Keratinocyte (primary cell): ENCODE measurements around the gene ZNF558. TPM values are rescaled to one million over a fixed set of nuclear protein-coding genes. Genes with fewer than 3 reads are reported as not detected.

Experiments
- DNase-seq: peaks from one replicate; pipeline ENCODE4 v3.0.0-alpha.2; 2011; ENCODE audit warnings: low read depth, missing footprints, low spot score
- FAIRE-seq: peaks from 2 replicates; lab custom pipeline; 2011; peaks lifted over from hg19 to GRCh38; lab: Jason Lieb, UNC
- H2AFZ ChIP-seq: 2 replicates; pipeline ENCODE4 v1.6.0; 2012; ENCODE audit warnings: low read length, control low read depth, inconsistent platforms; ENCODE audit not compliant: control insufficient read depth
- H3K27ac ChIP-seq: 2 replicates; pipeline ENCODE4 v1.5.1; 2011; ENCODE audit warnings: low read length; ENCODE audit not compliant: control insufficient read depth, insufficient read depth
- H3K27me3 ChIP-seq: 3 replicates; pipeline ENCODE4 v1.6.0; 2011; ENCODE audit warnings: low read length; ENCODE audit not compliant: control insufficient read depth, insufficient read depth; ENCODE audit errors: extremely low read depth
- H3K36me3 ChIP-seq, 2 experiments: 2 replicates in 1 of 2; 3 replicates in 1 of 2; pipeline ENCODE4 v1.5.1; 2011; ENCODE audit warnings: low read length in 2 of 2, mild to moderate bottlenecking in 1 of 2; ENCODE audit not compliant: control insufficient read depth in 2 of 2, insufficient read depth in 2 of 2; ENCODE audit errors: extremely low read depth in 1 of 2
- H3K4me1 ChIP-seq: 3 replicates; pipeline ENCODE4 v1.5.1; 2011; ENCODE audit warnings: low read length; ENCODE audit not compliant: control insufficient read depth, insufficient read depth; ENCODE audit errors: extremely low read depth
- H3K4me2 ChIP-seq: 3 replicates; pipeline ENCODE4 v1.6.0; 2011; ENCODE audit warnings: low read depth, low read length; ENCODE audit not compliant: control insufficient read depth, insufficient read depth; ENCODE audit errors: extremely low read depth
- H3K4me3 ChIP-seq, 3 experiments: fragments of 200-600 bp in 1 of 3; sonication (generic) in 1 of 3; 2 replicates in 2 of 3; 3 replicates in 1 of 3; pipeline ENCODE4 v1.5.1; 2011 to 2016; ENCODE audit warnings: low read length in 3 of 3, mild to moderate bottlenecking in 3 of 3, control low read depth in 2 of 3, inconsistent platforms in 1 of 3, low read depth in 1 of 3, mixed read lengths in 1 of 3, mixed run types in 1 of 3, moderate library complexity in 1 of 3; ENCODE audit not compliant: control insufficient read depth in 2 of 3, insufficient read depth in 2 of 3; ENCODE audit errors: extremely low read depth in 1 of 3
- H3K79me2 ChIP-seq: 2 replicates; pipeline ENCODE4 v1.6.0; 2012; ENCODE audit warnings: low read length; ENCODE audit not compliant: control insufficient read depth, insufficient read depth
- H3K9ac ChIP-seq: 3 replicates; pipeline ENCODE4 v1.6.0; 2011; ENCODE audit warnings: low read length; ENCODE audit not compliant: control insufficient read depth, insufficient read depth; ENCODE audit errors: extremely low read depth
- H3K9me1 ChIP-seq: 3 replicates; pipeline ENCODE4 v1.6.0; 2011; ENCODE audit warnings: low read length; ENCODE audit not compliant: control insufficient read depth, insufficient read depth; ENCODE audit errors: extremely low read depth
- H3K9me3 ChIP-seq: 2 replicates; pipeline ENCODE4 v1.5.1; 2012; ENCODE audit warnings: low read depth, low read length; ENCODE audit not compliant: control insufficient read depth
- H4K20me1 ChIP-seq: 3 replicates; pipeline ENCODE4 v1.6.0; 2011; ENCODE audit warnings: low read length; ENCODE audit not compliant: control insufficient read depth, insufficient read depth; ENCODE audit errors: extremely low read depth
- EZH2 ChIP-seq: IDR thresholded peaks from one replicate; pipeline ENCODE4 v1.6.1; 2012; ENCODE audit warnings: inconsistent platforms, mild to moderate bottlenecking, low read length, moderate library complexity
- dilution Hi-C: fragments of 300-500 bp; cut with MboI; formaldehyde crosslinking; loops from one replicate; pipeline ENCODE4 v1.7.0; 2020; ENCODE audit warnings: low sequenced_read_pairs; ENCODE audit not compliant: extremely low pct_ligation_motif_present
- polyA plus RNA-seq, 5 experiments: library from polyadenylated mRNA; depleted of rRNA in 3 of 5; stranded (reverse) in 3 of 5; stranded (forward) in 1 of 5; unstranded in 1 of 5; fragments of >200 nt; gene quantifications; 1 replicate in 1 of 5; 2 replicates in 3 of 5; 3 replicates in 1 of 5; pipeline versions ENCODE4 v1.2.1 to v1.2.3, GENCODE V29; 2011 to 2012; ENCODE audit warnings: missing spikeins in 2 of 5, low read depth in 1 of 5, low replicate concordance in 1 of 5
- TF ChIP-seq, protein P1 (sequence below), 3 experiments: IDR thresholded peaks in 1 of 3; conservative IDR thresholded peaks in 1 of 3; optimal IDR thresholded peaks in 1 of 3; 2 replicates in 2 of 3; 3 replicates in 1 of 3; pipeline versions ENCODE3 to v1.5.1; 2011; ENCODE audit warnings: low read length in 3 of 3, mild to moderate bottlenecking in 3 of 3, moderate library complexity in 2 of 3, control low read depth in 1 of 3, inconsistent platforms in 1 of 3; ENCODE audit not compliant: insufficient read depth in 2 of 3; ENCODE audit errors: extremely low read depth in 1 of 3

The ZNF558 gene
- polyA plus RNA-seq, 1 donor (not counting 4 experiments of a cell fraction or from before 2014, with no cell fraction given): 17.1 TPM

DNA sequence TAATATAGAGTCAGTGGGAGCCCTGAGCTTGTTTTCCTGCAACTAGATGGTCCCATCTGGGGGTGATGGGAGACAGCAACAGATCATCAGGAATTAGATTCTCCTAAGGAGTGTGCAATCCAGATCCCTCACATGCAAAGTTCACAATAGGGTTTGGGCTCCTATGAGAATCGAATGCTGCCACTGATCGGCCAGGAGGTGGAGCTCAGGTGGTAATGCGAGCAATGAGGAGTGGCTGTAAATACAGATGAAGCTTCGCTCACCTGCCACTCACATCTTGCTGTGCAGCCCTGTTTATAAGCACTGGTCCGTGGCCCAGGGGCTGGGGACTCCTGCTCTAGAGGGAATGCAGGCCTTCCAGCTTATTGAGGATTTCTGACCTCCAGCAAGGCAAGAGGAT, 5.7 kb downstream of the ZNF558 start:
- DNase-seq: no peak
- Histone ChIP-seq H3K79me2 (no peaks in the 10 kb centered on the region), H3K36me3 (peaks cover 4 to 18% of the 10 kb centered on the region in 2 experiments)

DNA sequence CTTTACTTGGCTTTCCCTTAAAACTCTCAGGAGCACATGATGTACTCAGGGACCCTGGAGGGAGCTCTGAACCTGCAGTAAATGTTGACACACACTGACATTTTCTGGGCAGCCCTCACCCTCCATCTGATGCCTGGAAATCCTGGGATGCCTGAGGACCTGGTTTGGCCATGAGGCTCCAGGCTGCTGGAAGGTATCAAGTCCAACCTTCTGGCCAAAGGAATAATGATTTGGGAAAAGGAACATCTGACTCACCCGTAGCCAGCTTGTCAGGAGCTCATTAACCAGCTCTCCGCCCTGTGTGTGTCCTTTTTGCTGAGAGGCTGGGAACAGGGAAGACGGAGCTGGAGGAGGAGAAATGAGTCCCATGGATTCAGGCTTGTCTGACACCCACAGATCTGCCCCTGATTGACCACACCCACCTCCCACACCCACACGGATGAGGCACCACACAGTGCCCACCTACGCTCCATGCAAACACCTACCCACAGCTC, 10.3 kb downstream of the ZNF558 start:
- DNase-seq: no peak
- Histone ChIP-seq H3K4me2 (no peak overlapping the region), H3K36me3 (peaks cover 14 to 26% of the 10 kb centered on the region in 2 experiments), H3K4me1 (no peaks in the 10 kb centered on the region), H2AFZ (no peak overlapping the region), H3K9me3 (no peaks in the 10 kb centered on the region), H3K9ac (no peak overlapping the region), H3K27me3 (no peaks in the 10 kb centered on the region), H3K9me1 (no peaks in the 10 kb centered on the region), H3K79me2 (no peaks in the 10 kb centered on the region), H4K20me1 (no peaks in the 10 kb centered on the region), H3K4me3 (no peak overlapping the region), H3K27ac (no peak overlapping the region)
- FAIRE-seq: no peak
- no peak for TF ChIP-seq EZH2
- TF ChIP-seq, protein P1, sequence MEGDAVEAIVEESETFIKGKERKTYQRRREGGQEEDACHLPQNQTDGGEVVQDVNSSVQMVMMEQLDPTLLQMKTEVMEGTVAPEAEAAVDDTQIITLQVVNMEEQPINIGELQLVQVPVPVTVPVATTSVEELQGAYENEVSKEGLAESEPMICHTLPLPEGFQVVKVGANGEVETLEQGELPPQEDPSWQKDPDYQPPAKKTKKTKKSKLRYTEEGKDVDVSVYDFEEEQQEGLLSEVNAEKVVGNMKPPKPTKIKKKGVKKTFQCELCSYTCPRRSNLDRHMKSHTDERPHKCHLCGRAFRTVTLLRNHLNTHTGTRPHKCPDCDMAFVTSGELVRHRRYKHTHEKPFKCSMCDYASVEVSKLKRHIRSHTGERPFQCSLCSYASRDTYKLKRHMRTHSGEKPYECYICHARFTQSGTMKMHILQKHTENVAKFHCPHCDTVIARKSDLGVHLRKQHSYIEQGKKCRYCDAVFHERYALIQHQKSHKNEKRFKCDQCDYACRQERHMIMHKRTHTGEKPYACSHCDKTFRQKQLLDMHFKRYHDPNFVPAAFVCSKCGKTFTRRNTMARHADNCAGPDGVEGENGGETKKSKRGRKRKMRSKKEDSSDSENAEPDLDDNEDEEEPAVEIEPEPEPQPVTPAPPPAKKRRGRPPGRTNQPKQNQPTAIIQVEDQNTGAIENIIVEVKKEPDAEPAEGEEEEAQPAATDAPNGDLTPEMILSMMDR (optimal IDR thresholded peaks at IDR 0.05 in 1 of 3, IDR thresholded peaks at IDR 0.05 in 1 of 3, conservative IDR thresholded peaks at IDR 0.05 in 1 of 3; ENCODE audit: extremely low read depth in 1 of 3, insufficient read depth in 2 of 3, low read length in 3 of 3): no peak
- dilution Hi-C loops: no loop called here

More for the DNA sequence above, 5.7 kb downstream of the ZNF558 start:
- FAIRE-seq: no peak
- no peak overlapping the region for H3K9ac ChIP-seq
- no peak for TF ChIP-seq EZH2
- TF ChIP-seq, protein P1 (optimal IDR thresholded peaks at IDR 0.05 in 1 of 3, IDR thresholded peaks at IDR 0.05 in 1 of 3, conservative IDR thresholded peaks at IDR 0.05 in 1 of 3; ENCODE audit: extremely low read depth in 1 of 3, insufficient read depth in 2 of 3, low read length in 3 of 3): no peak
- H4K20me1 ChIP-seq: no peaks in the 10 kb centered on the region
- H3K4me1 ChIP-seq: peaks cover 3% of the 10 kb centered on the region
- no peak overlapping the region for H2AFZ ChIP-seq
- no peak overlapping the region for H3K4me2 ChIP-seq
- no peak overlapping the region for H3K27ac ChIP-seq
- H3K9me1 ChIP-seq: no peaks in the 10 kb centered on the region
- H3K9me3 ChIP-seq: no peaks in the 10 kb centered on the region
- H3K4me3 ChIP-seq: no peak overlapping the region
- dilution Hi-C loops: no loop called here
- no peaks in the 10 kb centered on the region for H3K27me3 ChIP-seq
